Measurements from ENCODE around the gene NCKAP1.
"Not testable (repeated sequence)": the region's sequence is repeated elsewhere in the genome, so short reads cannot be mapped to it uniquely, and the experiment has no call there.

Gene NCKAP1

GRCh38 chr2:182906454-182906853 lies 131.8 kb downstream of the NCKAP1 start:
- no peak for DNase-seq

GRCh38 chr2:182904844-182905243 lies 133.4 kb downstream of the NCKAP1 start:
- DNase-seq = no peak

GRCh38 chr2:182903566-182903965 lies 134.7 kb downstream of the NCKAP1 start:
- DNase-seq = no peak

- DNase-seq = no peak
Observed at GRCh38 chr2:182901748-182902147, 136.5 kb downstream of the NCKAP1 start.

- no peak for DNase-seq
Observed at GRCh38 chr2:182898718-182899117, 139.5 kb downstream of the NCKAP1 start.

- DNase-seq = no peak
Observed at GRCh38 chr2:182897137-182897536, 141.1 kb downstream of the NCKAP1 start.

- DNase-seq = no peak
Observed at GRCh38 chr2:182895798-182896197, 142.5 kb downstream of the NCKAP1 start.

GRCh38 chr2:182895169-182895568 lies 143.1 kb downstream of the NCKAP1 start:
- DNase-seq = no peak

GRCh38 chr2:182894174-182894573 lies 144.1 kb downstream of the NCKAP1 start:
- no peak for DNase-seq

GRCh38 chr2:182893666-182894065 lies 144.6 kb downstream of the NCKAP1 start:
- no peak for DNase-seq

GRCh38 chr2:182893035-182893434 lies 145.2 kb downstream of the NCKAP1 start:
- DNase-seq = not testable (repeated sequence)

- DNase-seq = no peak
Observed at GRCh38 chr2:182891611-182892010, 146.6 kb downstream of the NCKAP1 start.

- no peak for DNase-seq
Observed at GRCh38 chr2:182890773-182891378, 147.4 kb downstream of the NCKAP1 start.

GRCh38 chr2:182890305-182890704 lies 148.0 kb downstream of the NCKAP1 start:
- DNase-seq = no peak

GRCh38 chr2:182887753-182888415 lies 150.4 kb downstream of the NCKAP1 start:
- no peak for DNase-seq

- no peak for DNase-seq
Observed at GRCh38 chr2:182887093-182887492, 151.2 kb downstream of the NCKAP1 start.

- no peak for DNase-seq
Observed at GRCh38 chr2:182885771-182886170, 152.5 kb downstream of the NCKAP1 start.

GRCh38 chr2:182883451-182883850 lies 154.8 kb downstream of the NCKAP1 start:
- no peak for DNase-seq

- DNase-seq = not testable (repeated sequence)
Observed at GRCh38 chr2:182880100-182880499, 158.2 kb downstream of the NCKAP1 start.

GRCh38 chr2:182876653-182877052 lies 161.6 kb downstream of the NCKAP1 start:
- DNase-seq = not testable (repeated sequence)

GRCh38 chr2:182870227-182870626 lies 168.0 kb downstream of the NCKAP1 start:
- no peak for DNase-seq

- no peak for DNase-seq
Observed at GRCh38 chr2:182868054-182868796, 170.0 kb downstream of the NCKAP1 start.

- DNase-seq = no peak
Observed at GRCh38 chr2:182867426-182868053, 170.7 kb downstream of the NCKAP1 start.
